ENCODE data around the gene BBOF1. TPM values are rescaled to one million over a fixed set of nuclear protein-coding genes. Genes with fewer than 3 reads are reported as not detected.

BBOF1 gene
- total RNA-seq, 1 donor from 2014 or later, result 2.2 TPM

GRCh38 chr14:74085828-74086227, 66.7 kb downstream of the BBOF1 start:
- DNase-seq (ENCODE audit: extremely low read depth, low read depth, low spot score), result no peak

DNA sequence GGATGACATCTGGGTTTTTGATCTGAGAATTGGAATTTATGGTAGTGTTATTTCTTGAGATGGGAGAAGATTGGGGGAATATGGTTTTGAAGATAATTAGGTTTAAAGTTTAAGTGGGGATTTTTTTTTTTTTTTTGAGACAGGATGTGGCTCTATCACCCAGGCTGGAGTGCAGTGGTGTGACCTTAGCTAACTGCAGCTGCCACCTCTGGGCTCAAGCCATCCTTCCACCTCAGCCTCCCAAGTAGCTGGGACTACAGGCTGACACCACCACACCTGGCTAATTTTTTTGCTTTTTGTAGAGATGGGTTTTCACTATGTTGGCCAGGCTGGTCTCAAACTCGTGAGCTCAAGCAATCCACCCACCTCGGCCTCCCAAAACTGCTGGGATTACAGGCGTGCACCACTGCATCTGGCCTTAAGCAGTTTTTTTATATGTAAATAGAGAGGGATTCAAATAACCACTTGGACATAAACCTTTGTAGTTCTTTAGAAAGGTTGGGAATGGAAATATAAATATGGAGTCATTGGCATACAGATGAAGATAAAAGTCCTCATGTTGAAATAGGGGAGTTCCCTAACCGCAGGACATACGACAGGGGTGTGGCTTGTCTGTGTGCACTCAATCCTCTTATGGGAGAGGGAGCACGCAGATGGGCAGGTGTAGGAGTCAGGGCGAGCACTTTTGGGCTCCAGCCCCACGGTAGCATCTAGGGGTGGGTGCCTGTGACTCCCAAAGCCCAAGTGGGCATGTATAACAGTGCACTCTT, 70.3 kb downstream of the BBOF1 start:
- DNase-seq (ENCODE audit: extremely low read depth, low read depth, low spot score), result no peak

DNA sequence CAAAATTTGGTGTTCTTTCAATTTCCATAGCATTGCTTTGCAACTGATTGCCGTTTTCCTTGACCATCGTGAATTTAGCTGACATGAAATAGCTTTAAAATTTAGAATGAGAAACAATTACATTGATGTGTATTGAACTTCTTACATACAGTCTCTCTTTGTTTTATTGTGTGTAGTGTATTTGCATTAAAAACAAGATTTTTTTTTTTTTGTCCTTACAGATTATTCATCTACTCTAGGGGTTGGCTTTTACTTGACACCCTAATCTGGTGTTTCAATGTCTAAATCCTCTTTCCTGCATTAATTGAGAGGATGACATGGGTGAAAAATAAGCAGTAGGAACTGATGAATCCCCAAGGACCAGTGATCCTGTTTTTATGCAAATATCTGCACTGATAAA, 86.2 kb downstream of the BBOF1 start:
- no peak for DNase-seq (ENCODE audit: extremely low read depth, low read depth, low spot score)

DNA sequence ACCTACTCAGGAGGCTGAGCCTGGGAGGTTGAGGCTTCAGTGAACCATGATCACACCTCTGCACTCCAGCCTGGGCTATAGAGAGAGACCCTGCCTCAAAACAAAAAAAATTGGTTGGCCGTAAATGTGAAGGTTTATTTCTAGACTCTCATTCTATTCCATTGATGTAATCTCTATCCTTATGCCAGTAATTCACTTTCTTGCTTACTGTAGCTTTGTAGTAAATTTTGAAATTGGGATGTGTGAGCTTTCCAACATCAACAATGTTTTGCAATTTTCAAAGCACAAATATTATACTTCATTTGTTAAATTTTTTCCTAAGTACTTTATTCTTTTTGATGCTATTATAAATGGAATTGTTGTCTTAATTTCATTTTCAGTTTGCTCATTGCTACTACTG, 90.2 kb downstream of the BBOF1 start:
- no peak for DNase-seq (ENCODE audit: extremely low read depth, low read depth, low spot score)

DNA sequence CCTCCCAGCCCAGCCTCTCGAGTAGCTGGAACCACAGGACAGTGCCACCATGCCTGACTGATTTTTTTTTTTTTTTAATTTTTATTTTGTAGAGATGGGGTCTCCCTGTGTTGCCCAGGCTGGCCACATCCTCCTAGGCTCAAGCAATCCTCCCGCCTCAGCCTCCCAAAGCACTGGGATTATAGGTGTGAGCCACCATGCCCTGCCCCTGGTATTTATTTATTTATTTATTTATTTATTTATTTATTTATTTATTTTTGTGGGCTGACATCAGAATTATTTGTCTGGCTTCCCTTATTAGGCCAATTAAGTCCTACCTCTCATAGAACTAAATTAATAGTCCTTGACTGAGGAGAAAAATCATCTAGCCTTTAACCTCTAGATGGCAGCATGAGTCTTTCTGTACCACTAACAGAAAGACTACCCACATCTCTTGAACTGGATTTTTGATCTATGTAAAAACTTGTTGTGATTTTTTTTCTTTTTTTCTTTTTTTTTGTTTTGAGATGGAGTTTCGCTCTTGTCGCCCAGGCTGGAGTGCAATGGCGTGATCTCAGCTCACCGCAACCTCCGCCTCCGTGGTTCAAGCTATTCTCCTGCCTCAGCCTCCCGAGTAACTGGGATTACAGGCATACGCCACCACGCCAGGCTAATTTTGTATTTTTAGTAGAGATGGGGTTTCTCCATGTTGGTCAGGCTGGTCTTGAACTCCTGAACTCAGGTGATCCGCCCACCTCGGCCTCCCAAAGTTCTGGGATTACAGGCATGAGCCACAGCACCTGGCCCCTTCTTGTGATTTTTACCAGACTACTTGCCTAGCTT, 92.5 kb downstream of the BBOF1 start:
- DNase-seq (ENCODE audit: extremely low read depth, low read depth, low spot score), result peak; percentile 36

Other genes with a start within 250 kb of the BBOF1 start
- 1.9 and 2.8 TPM in 2 replicates for gene PTGR2, start 167.5 kb upstream of the BBOF1 start, total RNA-seq
- 34.5 and 36.5 TPM in 2 replicates for gene ZNF410, start 132.5 kb upstream of the BBOF1 start, total RNA-seq
- gene FAM161B, start 69.3 kb upstream of the BBOF1 start, total RNA-seq, result 4.3 and 4.8 TPM in 2 replicates
- gene COQ6, start 69.0 kb upstream of the BBOF1 start, total RNA-seq, result 20.5 and 29.4 TPM in 2 replicates
- 9.3 and 10.9 TPM in 2 replicates for gene ENTPD5, start 61 bp upstream of the BBOF1 start, total RNA-seq
- 7.2 and 9.9 TPM in 2 replicates for gene ALDH6A1, start 65.1 kb downstream of the BBOF1 start, total RNA-seq
- gene LIN52, start 65.6 kb downstream of the BBOF1 start, total RNA-seq, result 5.0 and 11.7 TPM in 2 replicates
- gene VSX2, start 220.1 kb downstream of the BBOF1 start, total RNA-seq, result not detected in 2 replicates